Ovary (tissue), 9 donors: ENCODE measurements around the gene SBK3. TPM values are rescaled to one million over a fixed set of nuclear protein-coding genes. Genes with fewer than 3 reads are reported as not detected.

Experiments
- DNase-seq, 5 donors: peaks; one replicate each; pipeline ENCODE4 v3.0.0-alpha.2; 2019 to 2020
- H3K27ac ChIP-seq, 2 donors: fragments of 200-600 bp; one replicate each; pipeline versions ENCODE4 v1.5.1 to v1.8.0; 2019 to 2022
- H3K27me3 ChIP-seq: fragments of 200-600 bp; one replicate; pipeline ENCODE4 v1.8.0; 2022
- H3K36me3 ChIP-seq: fragments of 200-600 bp; sonication (generic); one replicate; pipeline ENCODE4 v1.5.1; 2019
- H3K4me1 ChIP-seq: one replicate; pipeline ENCODE4 v1.8.1; 2013; ENCODE audit warnings: mild to moderate bottlenecking, moderate library complexity; ENCODE audit not compliant: insufficient read depth
- H3K4me3 ChIP-seq: fragments of 200-600 bp; sonication (generic); one replicate; pipeline ENCODE4 v1.5.1; 2017
- H3K9me3 ChIP-seq, 2 donors: fragments of 200-600 bp in 1 of 2; sonication (generic) in 1 of 2; one replicate each; pipeline versions ENCODE4 v1.5.1 to v1.8.1; 2013 to 2019; ENCODE audit warnings: mild to moderate bottlenecking in 1 of 2, moderate library complexity in 1 of 2
- EP300 ChIP-seq: sonication (generic); formaldehyde crosslinking; IDR thresholded peaks from one replicate; pipeline ENCODE4 v1.6.1; 2017; ENCODE audit warnings: antibody characterized with exemption
- POLR2A ChIP-seq: fragments of 450-650 bp; IDR thresholded peaks from one replicate; pipeline ENCODE4 v1.6.1; 2017; ENCODE audit warnings: antibody characterized with exemption, mild to moderate bottlenecking, moderate library complexity
- WGBS, 3 donors: extraction: QIAGEN DNeasy Blood & Tissue Kit in 1 of 3; methylation state at CpG; one replicate each; pipeline versions ENCODE4 v1.1.5 to v1.1.7; 2013 to 2017; 5-methylcytosine and 5-hydroxymethylcytosine counted together
- intact Hi-C, 4 donors: fragments of 100-400 bp; cut with DNase I; formaldehyde crosslinking; loops; one replicate each; pipeline versions ENCODE4 v1.11.0 to v1.15.1; 2022 to 2023
- polyA plus RNA-seq, 2 donors: library from polyadenylated mRNA; stranded (reverse); fragments of 200-250 nt in 1 of 2; fragments of 350-450 nt in 1 of 2; fragmentation: Illumina TruSeq in 1 of 2; extraction: RNeasy Lipid Tissue Mini Kit (QIAGEN cat#74804) in 1 of 2; gene quantifications; one replicate each; pipeline ENCODE4 v1.2.3, GENCODE V29; 2013 to 2014
- total RNA-seq, 7 donors: library from RNA; depleted of rRNA in 2 of 7; stranded (reverse); fragments of >200 nt in 2 of 7; fragmentation: NEBNext Ultra II Directional in 3 of 7; extraction: Animal tissue kit (Norgen Biotek cat#: 25700) in 3 of 7; gene quantifications; one replicate each; pipeline versions ENCODE4 v1.1.0 to v1.2.4, GENCODE V29; 2016 to 2023
- TF ChIP-seq, protein P1 (sequence below), 3 donors: fragments of 450-650 bp in 2 of 3; fragments of 200-600 bp in 1 of 3; IDR thresholded peaks; one replicate each; pipeline versions ENCODE4 v1.5.1 to v1.8.0; 2016 to 2022; ENCODE audit warnings: antibody characterized with exemption in 3 of 3, mild to moderate bottlenecking in 1 of 3
- donor health status: DM: no; HTN: no; CAD: no; lungs with moderate emphysema.
- donor health status: DM: no; HTN: no; CAD: no.
- donor health status: Bipolar disorder and iron deficiency.
- donor health status: DM: yes; HTN: yes; CAD: no.
- donor health status: DM: no; HTN: no; CAD: no.
- donor health status: DM: yes; HTN: yes; CAD: no.

SBK3 gene
- total and polyA plus RNA-seq, 9 donors: 0.17 to 0.34 (median 0.26) TPM; not detected in 5

DNA sequence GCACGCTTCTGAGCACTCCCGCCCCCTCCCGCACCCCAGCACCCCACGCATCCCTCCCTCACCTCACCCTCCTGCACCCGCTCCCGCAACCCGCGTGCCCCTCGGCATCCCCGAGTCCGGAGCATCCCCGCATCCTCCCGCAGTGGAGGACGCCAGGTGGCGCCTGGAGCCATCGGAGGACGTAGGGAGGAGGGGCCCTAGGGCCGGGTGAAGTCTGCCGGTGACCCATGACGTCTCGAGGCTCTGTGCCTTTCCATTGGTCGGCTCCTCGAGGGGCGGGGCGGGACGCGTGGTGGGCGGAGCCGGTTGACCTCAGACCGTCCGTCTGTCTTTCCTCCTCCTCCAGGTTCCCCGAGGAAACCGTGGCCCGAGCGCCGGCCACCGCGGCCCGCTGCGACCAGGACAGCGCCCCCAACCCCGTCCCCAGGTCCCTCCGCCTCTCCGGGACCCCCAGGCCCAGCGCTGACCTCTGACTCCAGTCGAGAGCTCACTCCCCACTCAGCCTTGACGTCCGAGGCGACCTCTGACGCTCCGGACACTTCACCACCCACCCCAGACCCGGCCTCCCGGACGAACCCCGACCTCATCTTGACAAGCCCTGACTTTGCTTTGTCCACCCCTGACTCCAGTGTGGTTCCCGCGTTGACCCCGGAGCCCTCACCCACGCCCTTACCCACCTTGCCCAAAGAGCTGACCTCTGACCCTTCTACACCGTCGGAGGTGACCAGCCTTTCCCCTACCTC lies 28.3 kb downstream of the SBK3 start:
- TF ChIP-seq POLR2A (no peak), EP300 (no peak)
- TF ChIP-seq, protein P1, sequence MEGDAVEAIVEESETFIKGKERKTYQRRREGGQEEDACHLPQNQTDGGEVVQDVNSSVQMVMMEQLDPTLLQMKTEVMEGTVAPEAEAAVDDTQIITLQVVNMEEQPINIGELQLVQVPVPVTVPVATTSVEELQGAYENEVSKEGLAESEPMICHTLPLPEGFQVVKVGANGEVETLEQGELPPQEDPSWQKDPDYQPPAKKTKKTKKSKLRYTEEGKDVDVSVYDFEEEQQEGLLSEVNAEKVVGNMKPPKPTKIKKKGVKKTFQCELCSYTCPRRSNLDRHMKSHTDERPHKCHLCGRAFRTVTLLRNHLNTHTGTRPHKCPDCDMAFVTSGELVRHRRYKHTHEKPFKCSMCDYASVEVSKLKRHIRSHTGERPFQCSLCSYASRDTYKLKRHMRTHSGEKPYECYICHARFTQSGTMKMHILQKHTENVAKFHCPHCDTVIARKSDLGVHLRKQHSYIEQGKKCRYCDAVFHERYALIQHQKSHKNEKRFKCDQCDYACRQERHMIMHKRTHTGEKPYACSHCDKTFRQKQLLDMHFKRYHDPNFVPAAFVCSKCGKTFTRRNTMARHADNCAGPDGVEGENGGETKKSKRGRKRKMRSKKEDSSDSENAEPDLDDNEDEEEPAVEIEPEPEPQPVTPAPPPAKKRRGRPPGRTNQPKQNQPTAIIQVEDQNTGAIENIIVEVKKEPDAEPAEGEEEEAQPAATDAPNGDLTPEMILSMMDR (IDR thresholded peaks at IDR 0.05): peak; percentile 86 to 95 (median 92)
- WGBS, 3 donors: 6 to 13% (median 7%) methylated on average over 39 to 61 of the region's 61 CpGs
- H3K4me3 ChIP-seq: peak overlapping the region; percentile 35

DNA sequence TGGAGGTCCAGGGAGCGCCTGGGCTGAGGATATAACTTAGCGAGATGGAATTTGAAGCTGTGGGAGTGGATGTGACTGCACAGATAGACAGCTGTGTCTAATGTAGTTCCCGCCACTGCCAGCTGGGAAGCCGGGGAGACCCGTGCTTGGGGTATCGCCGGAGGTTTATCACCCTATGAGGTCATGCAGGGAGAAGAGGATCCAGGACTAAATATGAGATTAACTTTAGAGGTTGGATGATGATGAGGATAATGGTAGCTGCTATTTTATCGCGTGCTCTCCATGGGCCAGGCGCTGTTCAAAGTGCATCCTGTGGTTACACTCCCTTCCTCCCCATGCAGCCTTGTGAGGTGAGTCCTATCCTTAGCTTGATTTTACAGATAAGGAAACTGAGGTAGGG lies 37.2 kb downstream of the SBK3 start:
- TF ChIP-seq, protein P1 (IDR thresholded peaks at IDR 0.05): no peak
- TF ChIP-seq POLR2A (no peak), EP300 (no peak)
- Histone ChIP-seq H3K36me3 (no peaks in the 10 kb centered on the region), H3K4me3 (no peak overlapping the region), H3K4me1 (no peaks in the 10 kb centered on the region), H3K9me3 (no peaks in the 10 kb centered on the region), H3K27ac (no peak overlapping the region), H3K27me3 (no peaks in the 10 kb centered on the region)
- no peak for DNase-seq
- intact Hi-C loops: loop anchor here (5.0 to 10.0 kb wide), 6 partner anchors 41 to 363 kb away; partner anchors contain the start of genes TNNT1 (in 2 of the 4), BRSK1 (in 1 of the 4), HSPBP1 (in 1 of the 4) and RPL28 (in 1 of the 4)
- WGBS, 3 donors: 72 to 74% (median 74%) methylated on average over 10 of the region's 10 CpGs

More for the DNA sequence above, 28.3 kb downstream of the SBK3 start:
- no peaks in the 10 kb centered on the region for H3K27me3 ChIP-seq
- intact Hi-C loops: loop anchor here (2.0 to 5.0 kb wide), 4 partner anchors 90 to 115 kb away; partner anchors contain the start of genes ZNF865 (in 3 of the 4) and ZNF784 (in 1 of the 4)
- DNase-seq: peak; percentile 90 to 96 (median 94)
- H3K9me3 ChIP-seq: no peaks in the 10 kb centered on the region
- peaks cover 4% of the 10 kb centered on the region for H3K4me1 ChIP-seq
- peak overlapping the region; percentile 77 to 85 for H3K27ac ChIP-seq
- no peaks in the 10 kb centered on the region for H3K36me3 ChIP-seq

DNA sequence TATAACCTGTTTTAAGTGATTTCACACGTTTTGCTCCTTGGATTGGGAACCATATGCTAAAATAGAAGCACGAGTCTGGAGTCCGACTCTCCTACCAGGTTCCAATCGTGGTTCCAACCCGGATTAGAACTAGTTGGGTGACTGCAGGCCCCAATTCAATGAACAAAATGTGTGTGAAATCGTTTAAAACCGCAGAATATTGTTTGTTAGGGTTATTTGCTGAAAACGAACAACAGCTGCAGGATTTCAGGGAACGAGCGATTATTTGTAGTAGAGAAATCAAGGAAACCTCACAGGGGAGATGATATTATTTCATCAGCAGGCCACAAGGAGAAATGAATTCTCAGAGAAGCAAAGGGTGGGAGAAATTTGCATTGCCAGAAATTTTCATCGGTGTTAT lies 40.4 kb downstream of the SBK3 start:
- Histone ChIP-seq H3K9me3 (no peaks in the 10 kb centered on the region), H3K27me3 (no peaks in the 10 kb centered on the region), H3K4me1 (no peaks in the 10 kb centered on the region), H3K36me3 (no peaks in the 10 kb centered on the region), H3K4me3 (no peak overlapping the region), H3K27ac (no peak overlapping the region)
- no peak for DNase-seq
- no peak for TF ChIP-seq POLR2A
- TF ChIP-seq, protein P1 (IDR thresholded peaks at IDR 0.05): no peak
- TF ChIP-seq EP300: no peak
- 88 to 91% (median 90%) methylated on average over 11 of the region's 11 CpGs for WGBS, 3 donors
- intact Hi-C loops: loop anchor here (5.0 to 10.0 kb wide), 7 partner anchors 38 to 360 kb away; partner anchors contain the start of genes TNNT1 (in 2 of the 4), BRSK1 (in 1 of the 4), C19orf85 (in 1 of the 4) and HSPBP1 (in 1 of the 4)

DNA sequence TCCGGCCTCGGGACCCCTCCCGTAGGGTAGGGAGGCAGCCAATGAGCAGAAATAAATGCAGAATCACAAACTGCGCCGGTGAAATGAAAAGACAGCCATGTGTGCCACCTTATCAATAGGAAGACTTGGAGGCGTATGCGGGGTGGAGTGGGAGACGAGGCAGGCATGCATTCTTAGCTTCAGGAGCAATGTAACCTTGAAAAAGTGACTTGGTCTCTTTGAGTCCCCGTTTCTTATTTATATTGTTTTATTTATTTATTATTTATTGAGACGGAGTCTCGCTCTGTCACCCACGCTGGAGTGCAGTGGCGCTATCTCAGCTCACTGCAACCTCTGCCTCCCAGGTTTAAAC lies 41.1 kb downstream of the SBK3 start:
- peak overlapping the region; percentile 17 for H3K4me3 ChIP-seq
- TF ChIP-seq POLR2A: no peak
- no peak for TF ChIP-seq EP300
- TF ChIP-seq, protein P1 (IDR thresholded peaks at IDR 0.05): no peak

More for the DNA sequence above, 41.1 kb downstream of the SBK3 start:
- Histone ChIP-seq H3K36me3 (no peaks in the 10 kb centered on the region), H3K27me3 (no peaks in the 10 kb centered on the region), H3K27ac (no peak overlapping the region), H3K4me1 (no peaks in the 10 kb centered on the region), H3K9me3 (no peaks in the 10 kb centered on the region)
- intact Hi-C loops: loop anchor here (5.0 to 10.0 kb wide), 7 partner anchors 37 to 359 kb away; partner anchors contain the start of genes TNNT1 (in 2 of the 4), BRSK1 (in 1 of the 4), C19orf85 (in 1 of the 4) and HSPBP1 (in 1 of the 4)
- no peak for DNase-seq
- WGBS, 3 donors: 42 to 47% (median 46%) methylated on average over 13 of the region's 13 CpGs
